ENCODE results near the gene CFLAR.
"Not testable (repeated sequence)": the region's sequence is repeated elsewhere in the genome, so short reads cannot be mapped to it uniquely, and the experiment has no call there.

Gene CFLAR
- total RNA-seq: 168 to 1,758 (median 279) reads per million in 17 experiments

DNA sequence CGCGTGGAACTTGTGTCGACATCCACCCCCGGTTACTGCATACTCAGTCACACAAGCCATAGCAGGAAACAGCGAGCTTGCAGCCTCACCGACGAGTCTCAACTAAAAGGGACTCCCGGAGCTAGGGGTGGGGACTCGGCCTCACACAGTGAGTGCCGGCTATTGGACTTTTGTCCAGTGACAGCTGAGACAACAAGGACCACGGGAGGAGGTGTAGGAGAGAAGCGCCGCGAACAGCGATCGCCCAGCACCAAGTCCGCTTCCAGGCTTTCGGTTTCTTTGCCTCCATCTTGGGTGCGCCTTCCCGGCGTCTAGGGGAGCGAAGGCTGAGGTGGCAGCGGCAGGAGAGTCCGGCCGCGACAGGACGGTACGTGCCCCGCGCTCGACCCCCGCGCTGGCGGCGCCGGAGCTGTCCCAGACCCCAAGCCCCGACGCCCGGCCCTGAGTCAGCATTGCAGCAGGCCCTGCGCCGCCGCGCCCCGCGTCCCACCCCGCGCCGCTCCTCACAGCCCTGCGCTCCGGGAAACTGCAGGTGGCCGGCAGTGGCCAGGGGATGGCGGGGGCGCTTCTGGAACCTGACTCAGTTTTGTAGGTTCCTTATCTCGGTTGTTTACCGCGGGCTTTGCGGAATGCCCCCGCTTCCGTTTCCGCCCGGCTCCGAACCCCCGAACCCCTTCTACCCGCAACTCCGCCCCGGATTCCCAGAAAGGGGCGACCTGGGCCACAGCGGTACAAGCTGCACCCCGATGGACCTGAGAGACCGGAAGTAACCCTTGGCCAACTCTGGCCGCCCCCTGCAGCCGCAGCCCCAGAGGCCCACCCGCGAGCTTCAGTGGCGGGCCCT, at the start of gene CFLAR:
Gene CFLAR (plus strand): TSS at position 50 of the 844 bp plus-strand sequence. CDS start 13,702 bp downstream, outside the sequence.
- DNase-seq: peak; percentile 79 to 91 (median 86)

DNA sequence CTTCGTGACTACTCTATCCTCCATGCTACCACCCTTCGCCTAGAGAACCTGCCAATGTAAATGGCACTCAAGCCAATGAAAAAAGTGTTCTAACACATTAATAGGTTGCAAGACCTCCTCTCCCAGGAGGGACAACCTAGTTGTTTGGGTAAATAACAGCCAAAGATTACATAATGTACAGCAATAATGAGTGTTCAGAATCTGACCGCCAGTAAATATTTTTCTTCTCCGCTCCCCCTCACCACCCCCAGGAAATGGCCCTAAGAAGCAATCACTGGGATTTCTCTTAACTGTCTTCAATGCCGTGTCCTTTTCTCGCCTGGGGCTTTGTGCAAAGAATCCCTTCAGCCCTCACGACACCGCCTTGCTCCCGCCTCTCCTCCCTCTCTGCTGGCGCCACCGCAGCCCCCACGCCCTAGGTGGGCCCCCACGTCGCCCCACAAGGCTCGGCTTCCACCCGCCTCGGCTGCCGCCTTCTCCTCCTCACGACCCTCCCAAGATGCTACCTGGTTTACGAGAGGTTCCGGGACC, 45.0 kb upstream of the CFLAR start:
- peak in 2 of 4 experiments; percentile 19 to 38 for DNase-seq

- DNase-seq: peak; percentile 95 to 96 (median 96)
Observed at GRCh38 chr2:201071479-201072200, 44.3 kb upstream of the CFLAR start, which contains the start of the genes HYCC2 and NDUFB3. TSS of gene HYCC2 (minus strand) at chr2:201071671. CDS start at chr2:201024009, 47,662 bp downstream. TSS of gene NDUFB3 (plus strand) at chr2:201072001. CDS start at chr2:201078883, 6,882 bp downstream.

GRCh38 chr2:201072201-201072530, 43.8 kb upstream of the CFLAR start:
- DNase-seq: no peak

- DNase-seq: no peak
Observed at GRCh38 chr2:201073071-201073470, 42.9 kb upstream of the CFLAR start.

DNA sequence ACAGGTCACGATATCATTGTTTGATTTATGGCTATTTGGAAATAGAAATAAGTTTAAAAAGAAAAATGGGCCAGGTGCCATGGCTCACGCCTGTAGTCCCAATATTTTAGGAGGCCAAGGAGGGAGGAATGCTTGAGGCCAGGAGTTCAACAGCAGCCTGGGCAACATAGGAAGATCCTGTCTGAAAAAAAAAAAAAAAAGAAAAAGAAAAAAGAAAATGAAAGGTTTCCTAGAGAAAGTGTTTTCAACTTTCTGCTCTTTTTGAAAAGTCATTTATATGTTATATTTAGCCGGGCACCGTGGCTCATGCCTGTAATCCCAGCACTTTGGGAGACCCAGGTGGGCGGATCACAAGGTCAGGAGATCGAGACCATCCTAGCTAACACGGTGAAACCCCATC, 41.0 kb upstream of the CFLAR start:
- DNase-seq: no peak

DNA sequence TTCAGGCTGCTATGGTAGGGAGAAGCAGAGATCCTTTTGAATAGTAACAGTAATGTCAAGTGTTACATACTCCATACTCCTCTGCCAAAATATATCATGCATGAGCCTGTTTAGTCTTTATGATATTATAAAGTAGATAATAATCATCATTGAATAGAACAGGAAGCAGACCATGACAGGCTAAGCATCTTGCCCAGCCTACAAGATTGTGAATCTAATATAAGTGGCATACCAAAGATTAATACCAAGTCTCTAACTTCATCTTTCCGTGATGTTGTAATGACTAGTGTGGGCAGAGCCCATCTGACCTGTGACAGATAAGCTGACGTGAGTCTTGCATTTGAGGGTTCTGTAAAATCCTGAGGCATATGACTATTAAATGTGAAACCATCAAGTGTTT, 31.1 kb upstream of the CFLAR start:
- DNase-seq: peak; percentile 55 to 80 (median 68)

- no peak for DNase-seq
Observed at GRCh38 chr2:201090574-201090973, 25.4 kb upstream of the CFLAR start.

GRCh38 chr2:201093573-201093972, 22.4 kb upstream of the CFLAR start:
- peak in 2 of 4 experiments; percentile 62 to 63 for DNase-seq

GRCh38 chr2:201100497-201100896, 15.5 kb upstream of the CFLAR start:
- DNase-seq: no peak

DNA sequence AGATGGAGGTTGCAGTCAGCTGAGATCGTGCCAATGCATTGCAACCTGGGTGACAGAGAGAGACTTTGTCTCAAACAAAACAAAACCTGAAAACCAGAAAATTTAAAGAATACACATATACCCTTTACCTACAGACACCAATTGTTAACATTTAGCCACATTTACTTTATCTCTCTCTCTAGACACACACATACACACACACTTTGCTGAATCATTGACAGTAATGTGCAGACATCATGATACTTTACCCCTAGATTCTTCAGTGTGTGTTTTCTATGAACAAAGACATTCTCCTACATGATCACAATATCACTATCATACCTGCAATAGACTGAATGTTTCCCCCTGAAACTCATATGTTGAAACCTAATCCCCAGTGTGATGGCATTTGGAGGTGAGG, 10.2 kb upstream of the CFLAR start:
- no peak for DNase-seq

GRCh38 chr2:201107624-201108023, 8.3 kb upstream of the CFLAR start:
- DNase-seq: no peak

GRCh38 chr2:201108341-201108740, 7.6 kb upstream of the CFLAR start:
- no peak for DNase-seq

DNA sequence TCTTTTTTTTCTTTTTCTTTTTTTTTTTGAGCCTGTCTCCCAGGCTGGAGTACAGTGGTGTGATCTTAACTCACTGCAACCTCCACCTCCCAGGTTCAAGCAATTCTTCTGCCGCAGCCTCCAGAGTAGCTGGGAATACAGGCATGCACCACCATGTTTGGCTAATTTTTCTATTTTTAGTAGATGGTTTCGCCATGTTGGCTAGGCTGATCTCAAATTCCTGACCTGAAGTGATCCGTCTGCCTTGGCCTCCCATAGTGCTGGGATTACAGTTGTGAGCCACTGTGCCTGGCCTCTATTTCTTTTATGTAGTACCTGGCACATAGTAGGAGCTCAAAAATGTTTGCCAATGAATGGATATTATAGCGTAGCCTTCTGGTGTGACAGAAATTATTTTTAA, 6.8 kb upstream of the CFLAR start:
- DNase-seq: no peak

- no peak for DNase-seq
Observed at GRCh38 chr2:201110615-201111014, 5.3 kb upstream of the CFLAR start.

- DNase-seq: no peak
Observed at GRCh38 chr2:201111096-201111495, 4.9 kb upstream of the CFLAR start.

DNA sequence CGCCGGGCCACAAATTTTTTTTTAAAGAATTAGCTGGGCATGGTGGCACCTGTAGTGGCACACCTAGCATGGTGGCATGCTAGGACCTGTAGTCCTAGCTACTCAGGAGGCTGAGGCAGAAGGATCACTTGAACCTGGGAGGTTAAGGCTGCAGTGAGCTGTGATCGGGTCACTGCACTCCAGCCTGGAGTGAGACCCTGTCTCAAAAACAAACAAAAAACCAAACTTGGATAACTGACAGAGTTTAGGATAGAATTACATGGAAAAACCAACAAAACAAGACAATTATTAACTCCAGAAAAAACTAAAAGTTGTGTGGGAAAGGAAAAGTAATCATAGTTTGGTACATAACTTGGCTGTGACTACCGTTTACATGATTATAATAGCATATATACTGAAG, 1.6 kb upstream of the CFLAR start:
- no peak for DNase-seq

GRCh38 chr2:201114846-201115245, 1.1 kb upstream of the CFLAR start:
- no peak for DNase-seq

DNA sequence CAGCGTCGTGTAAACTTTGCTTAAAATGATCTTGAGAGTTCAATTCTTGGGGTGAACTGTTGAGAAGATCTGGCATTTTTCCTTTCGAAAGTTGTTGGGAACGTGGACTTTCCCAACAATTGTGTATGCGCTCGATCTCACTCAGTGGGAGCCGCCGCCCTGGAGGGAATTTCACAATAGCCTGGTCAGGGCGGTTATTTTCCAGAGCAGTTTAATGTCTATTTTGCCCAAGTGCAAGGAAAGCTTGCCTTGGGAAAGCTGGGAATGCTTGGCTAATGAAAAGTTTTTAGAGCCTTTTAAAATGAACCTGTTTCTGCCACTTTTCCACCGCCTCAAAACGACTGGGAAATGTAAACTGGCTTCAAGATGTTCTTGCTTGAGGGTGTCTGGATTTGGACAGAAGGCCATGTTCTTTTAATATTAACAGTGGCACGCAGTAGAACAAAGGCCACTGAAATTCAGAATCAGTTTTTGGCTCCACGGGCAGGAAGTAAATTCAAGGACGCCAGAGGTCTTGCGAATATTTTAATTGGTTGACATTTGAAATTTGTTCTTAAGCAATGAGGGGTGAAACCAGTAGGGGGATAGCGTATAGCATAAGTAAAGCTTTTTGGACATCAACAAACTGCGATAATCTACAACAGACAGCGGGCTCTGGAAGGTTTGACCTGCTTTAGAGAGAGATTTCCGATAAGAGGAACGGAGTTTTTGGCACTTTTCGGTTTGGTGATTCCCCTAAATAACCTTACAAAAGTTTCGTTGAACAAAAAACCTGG, 1.2 kb downstream of the CFLAR start:
- peak; percentile 63 to 90 (median 82) for DNase-seq

GRCh38 chr2:201117735-201118094, 1.8 kb downstream of the CFLAR start:
- not testable (repeated sequence) for DNase-seq

DNA sequence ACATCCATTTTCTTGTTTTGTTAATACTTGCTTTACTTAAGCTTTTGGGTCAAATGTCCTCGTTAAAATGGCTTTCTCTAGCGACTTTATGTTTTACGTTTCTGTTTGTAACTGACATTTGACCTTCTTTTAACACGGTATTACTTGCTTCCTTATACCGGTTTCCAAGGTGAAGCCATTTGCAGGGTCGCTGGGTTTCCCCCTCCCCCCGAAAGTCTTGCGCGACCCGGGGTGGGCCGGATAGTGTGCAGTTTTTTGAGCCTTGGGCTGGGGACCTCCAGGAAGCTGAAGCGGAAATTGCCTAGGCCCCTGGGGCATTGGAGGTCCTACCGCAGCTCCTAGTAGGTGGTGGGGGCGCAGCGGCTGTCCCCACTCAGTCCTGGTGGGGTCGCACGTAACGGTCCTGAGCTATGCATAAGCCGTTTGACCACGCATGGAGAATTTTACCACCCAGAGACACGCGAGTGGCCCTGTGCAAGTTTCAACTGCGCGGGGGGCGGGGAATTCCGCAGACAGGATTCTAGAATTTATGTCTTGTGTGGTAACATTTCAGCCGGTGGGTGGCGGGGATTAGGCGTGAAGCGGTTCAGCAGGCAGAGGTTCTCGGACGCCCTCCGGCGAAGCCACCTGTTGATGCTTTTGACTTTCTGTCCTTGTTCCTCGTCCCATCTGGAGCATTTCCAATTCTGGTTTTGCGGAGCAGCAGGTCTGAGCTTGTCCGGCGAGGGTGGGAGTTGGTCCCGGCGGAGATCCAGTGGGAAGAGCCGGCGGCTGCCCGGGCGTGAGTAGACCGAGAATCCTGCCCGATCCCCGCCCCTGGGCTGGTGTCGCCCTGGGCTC, 2.4 kb downstream of the CFLAR start:
- DNase-seq: peak; percentile 89 to 92 (median 90)

Data from suppressor macrophage (primary cell).